ENCODE results near the gene CDC42EP4. TPM values are rescaled to one million over a fixed set of nuclear protein-coding genes. Genes with fewer than 3 reads are reported as not detected.

Gene CDC42EP4
- total and polyA plus RNA-seq, 2 experiments from 2014 or later = 4.4 to 19.9 TPM

- TF ChIP-seq REST (IDR thresholded peaks at IDR 0.05; ENCODE audit: unreplicated experiment) = no peak
- no peak for TF ChIP-seq STAT1 (IDR thresholded peaks at IDR 0.05; ENCODE audit: unreplicated experiment)
- no peak for TF ChIP-seq CREB1 (CRISPR knock-in tag; IDR thresholded peaks at IDR 0.05; ENCODE audit: low read depth)
- no peak for TF ChIP-seq JUNB (IDR thresholded peaks at IDR 0.05; ENCODE audit: unreplicated experiment)
- no peak for TF ChIP-seq ETS1 (IDR thresholded peaks at IDR 0.05)
- no peak for TF ChIP-seq NANOG (IDR thresholded peaks at IDR 0.05; ENCODE audit: borderline replicate concordance)
- TF ChIP-seq POLR2AphosphoS5 (IDR thresholded peaks at IDR 0.05; ENCODE audit: low read depth) = no peak
- no peak for TF ChIP-seq ZNF114 (CRISPR knock-in tag; IDR thresholded peaks at IDR 0.05)
These were observed 397 bp downstream of the CDC42EP4 start (continued) for GRCh38 chr17:73311428-73311780.

GRCh38 chr17:73309727-73310596, 1.8 kb downstream of the CDC42EP4 start:
- peak overlapping the region; percentile 93 for H3K4me3 Mint-ChIP-seq
- peaks cover 34% of the 10 kb centered on the region for H3K79me2 ChIP-seq (replicated peaks; ENCODE audit: insufficient read depth)
- TF ChIP-seq CTCF (conservative IDR thresholded peaks at IDR 0.05; ENCODE audit: low read depth in 2 of 2) = no peak
- TF ChIP-seq ZNF331 (CRISPR knock-in tag; IDR thresholded peaks at IDR 0.05; ENCODE audit: low read depth) = no peak
- no peak for TF ChIP-seq EZH2 (IDR thresholded peaks at IDR 0.05; ENCODE audit: low read depth, unreplicated experiment)
- TF ChIP-seq REST (IDR thresholded peaks at IDR 0.05; ENCODE audit: unreplicated experiment) = no peak
- TF ChIP-seq ETS1 (IDR thresholded peaks at IDR 0.05) = no peak
- TF ChIP-seq JUNB (IDR thresholded peaks at IDR 0.05; ENCODE audit: unreplicated experiment) = no peak
- TF ChIP-seq STAT1 (IDR thresholded peaks at IDR 0.05; ENCODE audit: unreplicated experiment) = no peak
- TF ChIP-seq CREB1 (CRISPR knock-in tag; IDR thresholded peaks at IDR 0.05; ENCODE audit: low read depth) = no peak
- no peak for TF ChIP-seq ZNF114 (CRISPR knock-in tag; IDR thresholded peaks at IDR 0.05)
- TF ChIP-seq POLR2AphosphoS5 (IDR thresholded peaks at IDR 0.05; ENCODE audit: low read depth) = no peak
- TF ChIP-seq NANOG (IDR thresholded peaks at IDR 0.05; ENCODE audit: borderline replicate concordance) = no peak

More at GRCh38 chr17:73309727-73310596, 1.8 kb downstream of the CDC42EP4 start:
- peak overlapping the region; percentile 100 for H3K4me2 ChIP-seq
- no peaks in the 10 kb centered on the region for H4K20me1 ChIP-seq (replicated peaks; ENCODE audit: insufficient read depth)
- H3K27me3 ChIP-seq (ENCODE audit: insufficient read depth) = peaks cover 17% of the 10 kb centered on the region
- Mint-ChIP-seq H3K27me3 (ENCODE audit: insufficient read depth, low read depth, poor library complexity) (peaks cover 25% of the 10 kb centered on the region), H3K4me1 (peaks cover 38% of the 10 kb centered on the region), H3K9me3 (no peaks in the 10 kb centered on the region; the same call in 2 of the 3 replicates), H3K36me3 (ENCODE audit: low read depth) (0 out of 3 replicates have a peak, but pooled peaks cover 2% of the 10 kb centered on the region), H3K27ac (no peak overlapping the region; the same call in 1 of the 2 replicates)
- no peaks in the 10 kb centered on the region for H3K9me2 ChIP-seq (ENCODE audit: insufficient read depth)
- ATAC-seq (peak; percentile 1; the same call in 2 of the 3 replicates), DNase-seq (ENCODE audit: low spot score) (peak; percentile 39)
- H3K4me1 ChIP-seq (ENCODE audit: insufficient read depth) = peaks cover 46% of the 10 kb centered on the region
- 0 out of 2 replicates have a peak overlapping the region, but pooled peaks have one; percentile 63 for H3K27ac ChIP-seq (ENCODE audit: low read depth)
- peak overlapping the region; percentile 85 for H2AFZ ChIP-seq
- H3F3A ChIP-seq (replicated peaks; ENCODE audit: low read depth) = peaks cover 6% of the 10 kb centered on the region; the same call in 1 of the 2 replicates
- peak overlapping the region; percentile 92 for H3K4me3 ChIP-seq
- H3K36me3 ChIP-seq (ENCODE audit: insufficient read depth) = no peaks in the 10 kb centered on the region
